Muscle of leg (tissue), 11 donors: ENCODE data around the gene EIF4EBP3. TPM values are rescaled to one million over a fixed set of nuclear protein-coding genes. Genes with fewer than 3 reads are reported as not detected.
"Not testable (repeated sequence)": the region's sequence is repeated elsewhere in the genome, so short reads cannot be mapped to it uniquely, and the experiment has no call there.

Experiments
- DNase-seq: peaks from one replicate; pipeline ENCODE4 v3.0.0; 2013
- H3K27ac ChIP-seq: one replicate; pipeline ENCODE4 v1.5.1; 2013; ENCODE audit warnings: mild to moderate bottlenecking, low read length, control low read depth
- H3K27me3 ChIP-seq: one replicate; pipeline ENCODE4 v1.6.1; 2013; ENCODE audit warnings: low read length; ENCODE audit not compliant: control insufficient read depth, insufficient read depth
- H3K36me3 ChIP-seq: one replicate; pipeline ENCODE4 v1.6.1; 2013; ENCODE audit warnings: low read length; ENCODE audit not compliant: control insufficient read depth, insufficient read depth
- H3K4me1 ChIP-seq: one replicate; pipeline ENCODE4 v1.6.1; 2013; ENCODE audit warnings: low read length; ENCODE audit not compliant: control insufficient read depth, insufficient read depth
- H3K4me3 ChIP-seq: one replicate; pipeline ENCODE4 v1.5.1; 2013; ENCODE audit warnings: low read length, control low read depth
- H3K9me3 ChIP-seq: replicated peaks from 2 replicates; pipeline ENCODE4 v1.6.1; 2013; ENCODE audit warnings: low read depth, low read length; ENCODE audit not compliant: control insufficient read depth
- WGBS: methylation state at CpG from one replicate; pipeline ENCODE4 v1.1.5; 2013; ENCODE audit warnings: missing lambda C conversion rate; ENCODE audit not compliant: insufficient coverage; 5-methylcytosine and 5-hydroxymethylcytosine counted together
- polyA plus RNA-seq, 8 donors: library from polyadenylated mRNA; unstranded; fragments of 120-200 nt; gene quantifications; one replicate each; pipeline versions ENCODE4 v1.2.1 to v1.2.3, GENCODE V29; 2013; ENCODE audit warnings: inconsistent platforms in 1 of 8, low replicate concordance in 1 of 8; ENCODE audit not compliant: insufficient read length in 8 of 8, insufficient read depth in 1 of 8
- total RNA-seq: library from RNA; stranded (reverse); fragments of 120-200 nt; gene quantifications from one replicate; pipeline ENCODE4 v1.2.4, GENCODE V29; 2013

The EIF4EBP3 gene
- total and polyA plus RNA-seq, 9 donors: 2.6 to 13.7 (median 6.3) TPM

DNA sequence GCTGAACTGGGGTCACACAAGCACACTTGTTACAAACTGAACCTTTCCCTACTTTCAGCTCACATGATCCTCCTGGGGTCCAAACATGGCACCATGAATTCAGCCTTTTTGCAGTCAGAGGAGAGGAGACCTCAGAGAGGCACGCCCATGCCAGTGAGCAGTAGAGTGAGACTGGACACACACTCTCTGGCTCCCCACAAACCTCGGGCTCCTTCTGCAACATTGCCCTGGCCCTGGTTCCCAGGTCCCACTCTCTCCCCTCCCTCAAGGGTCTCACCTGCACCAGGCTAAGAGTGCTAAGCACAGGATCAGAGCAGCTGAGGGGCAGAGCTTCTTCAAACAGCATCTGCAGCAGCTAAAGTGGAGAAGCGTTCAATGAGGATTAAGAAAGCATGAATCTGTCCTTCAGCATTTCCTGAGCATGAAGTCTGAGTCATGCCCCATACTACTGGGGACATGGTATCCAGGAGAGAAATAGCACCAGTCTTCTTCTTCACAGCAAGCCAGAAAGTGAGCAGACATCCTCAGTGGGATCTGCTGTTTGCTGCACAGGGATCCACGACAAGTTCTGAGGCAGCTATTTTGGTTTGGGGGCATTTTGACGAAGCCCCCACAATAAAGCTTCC lies 44.4 kb downstream of the EIF4EBP3 start:
- Histone ChIP-seq H3K4me1 (no peaks in the 10 kb centered on the region), H3K4me3 (no peak overlapping the region), H3K36me3 (no peaks in the 10 kb centered on the region), H3K9me3 (no peaks in the 10 kb centered on the region), H3K27ac (no peak overlapping the region), H3K27me3 (no peaks in the 10 kb centered on the region)
- 70% methylated on average over 3 of the region's 5 CpGs for WGBS
- DNase-seq: no peak

DNA sequence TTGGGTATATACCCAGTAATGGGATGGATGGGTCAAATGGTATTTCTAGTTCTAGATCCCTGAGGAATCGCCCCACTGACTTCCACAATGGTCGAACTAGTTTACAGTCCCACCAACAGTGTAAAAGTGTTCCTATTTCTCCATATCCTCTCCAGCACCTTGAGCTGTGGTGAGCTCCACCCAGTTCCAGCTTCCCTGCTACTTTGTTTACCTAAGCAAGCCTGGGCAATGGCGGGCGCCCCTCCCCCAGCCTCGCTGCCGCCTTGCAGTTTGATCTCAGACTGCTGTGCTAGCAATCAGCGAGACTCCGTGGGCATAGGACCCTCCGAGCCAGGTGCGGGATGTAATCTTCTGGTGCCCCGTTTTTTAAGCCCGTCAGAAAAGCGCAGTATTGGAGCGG lies 45.6 kb downstream of the EIF4EBP3 start:
- H3K36me3 ChIP-seq, H3K27ac ChIP-seq, H3K4me3 ChIP-seq, H3K9me3 ChIP-seq, H3K27me3 ChIP-seq, DNase-seq, H3K4me1 ChIP-seq: not testable (repeated sequence)
- WGBS: 73% methylated on average over 7 of the region's 14 CpGs

DNA sequence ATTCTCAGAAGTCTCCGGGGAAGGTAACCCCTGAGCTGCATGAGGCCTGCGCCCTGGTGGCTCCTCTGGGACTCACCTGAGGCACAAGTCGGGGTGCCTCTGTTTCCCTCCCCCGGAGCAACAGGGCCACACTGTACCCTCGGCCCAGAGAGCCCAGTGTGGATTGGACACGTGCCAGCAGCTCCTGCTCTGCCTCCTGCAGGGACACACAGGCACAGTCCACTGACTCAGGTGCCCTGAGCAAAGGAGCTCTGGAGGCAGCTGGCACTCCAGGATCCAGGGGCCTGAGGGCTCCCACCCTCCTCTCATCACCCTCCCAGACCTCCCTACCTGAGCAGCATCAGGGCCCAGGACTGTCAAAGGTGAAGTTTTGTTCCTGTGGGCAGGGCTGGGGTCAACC lies 46.7 kb downstream of the EIF4EBP3 start:
- Histone ChIP-seq H3K4me1 (no peaks in the 10 kb centered on the region), H3K9me3 (no peaks in the 10 kb centered on the region), H3K27ac (no peak overlapping the region), H3K27me3 (no peaks in the 10 kb centered on the region), H3K4me3 (no peak overlapping the region), H3K36me3 (no peaks in the 10 kb centered on the region)
- 83% methylated on average over 6 of the region's 6 CpGs for WGBS
- no peak for DNase-seq

DNA sequence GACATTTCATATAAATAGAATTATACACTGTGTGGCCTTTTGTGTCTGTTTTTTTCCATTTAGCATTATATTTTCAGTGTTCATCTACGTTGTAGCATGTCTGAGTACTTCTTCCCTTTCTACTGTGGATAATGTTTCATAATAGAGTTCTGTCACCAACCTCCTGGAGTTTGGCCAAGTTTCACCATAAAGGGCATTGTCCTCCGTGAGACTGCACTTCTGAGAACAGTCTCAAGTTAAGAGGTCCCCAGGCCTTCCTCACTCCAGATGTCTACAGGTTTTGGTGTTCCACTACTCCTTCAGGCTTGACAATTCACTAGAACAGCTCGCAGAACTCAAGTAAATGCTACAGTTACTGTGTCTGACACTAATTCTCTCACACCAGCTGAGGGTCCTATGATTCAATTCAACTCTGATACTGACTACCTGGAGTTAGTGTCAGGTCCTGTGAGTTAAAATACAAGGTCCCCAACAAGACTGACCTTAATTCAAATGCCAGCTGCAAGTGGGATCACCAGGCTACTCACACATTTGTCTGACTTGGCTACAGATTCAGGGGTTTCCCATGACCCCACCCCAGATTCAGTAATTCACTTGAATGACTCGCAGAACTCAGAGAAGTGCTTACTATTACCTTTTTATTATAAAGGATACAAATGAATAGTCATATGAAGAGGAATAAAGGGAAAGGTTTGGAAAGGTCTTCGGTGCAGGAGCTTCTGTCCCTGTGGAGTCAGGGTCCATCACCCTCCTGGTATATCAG lies 48.3 kb downstream of the EIF4EBP3 start:
- WGBS: 44% methylated on average over 2 of the region's 5 CpGs
- Histone ChIP-seq H3K36me3 (no peaks in the 10 kb centered on the region), H3K27ac (no peak overlapping the region), H3K4me3 (no peak overlapping the region), H3K9me3 (no peaks in the 10 kb centered on the region), H3K4me1 (no peaks in the 10 kb centered on the region), H3K27me3 (no peaks in the 10 kb centered on the region)
- peak; percentile 73 for DNase-seq

DNA sequence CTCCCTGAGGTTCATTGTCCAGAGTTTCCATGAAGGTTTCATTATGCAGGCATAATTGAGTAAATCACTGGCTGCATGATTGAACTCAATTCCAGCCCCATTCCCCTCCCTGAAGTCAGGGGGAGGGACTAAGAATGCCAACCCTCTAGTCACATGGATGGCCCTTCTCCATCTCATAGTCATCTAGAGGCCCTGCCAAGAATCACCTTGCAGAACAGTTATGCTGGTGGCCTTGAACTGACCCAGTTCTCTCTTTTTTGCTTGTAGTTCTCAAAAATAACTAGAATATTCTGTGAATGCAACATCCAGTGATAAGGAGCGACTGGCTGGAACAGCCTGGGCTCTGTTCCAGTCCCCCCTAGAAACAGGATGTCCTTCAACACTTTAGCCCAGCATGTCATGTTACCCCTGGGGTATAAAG lies 48.9 kb downstream of the EIF4EBP3 start:
- H3K36me3 ChIP-seq: no peaks in the 10 kb centered on the region
- WGBS: 82% methylated on average over 1 of the region's 1 CpG

DNA sequence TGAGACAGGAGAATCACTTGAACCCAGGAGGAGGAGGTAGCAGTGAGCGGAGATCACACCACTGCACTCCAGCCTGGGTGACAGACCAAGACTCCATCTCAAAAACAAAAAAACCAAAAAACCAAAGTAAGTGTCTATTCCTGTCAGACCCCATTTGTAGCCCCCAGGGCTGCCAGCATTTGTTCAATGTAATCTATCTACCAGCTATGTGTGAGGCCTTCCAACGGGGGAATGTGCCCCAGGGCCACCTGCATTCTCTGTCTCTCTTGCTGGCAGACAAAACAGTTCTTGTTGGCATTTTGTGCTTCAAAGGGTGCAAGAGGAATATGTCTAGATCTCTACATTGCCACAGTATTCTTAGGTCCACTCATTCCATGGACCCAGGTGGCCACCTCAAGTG lies 51.4 kb downstream of the EIF4EBP3 start:
- Histone ChIP-seq H3K4me1 (no peaks in the 10 kb centered on the region), H3K27ac (no peak overlapping the region), H3K36me3 (no peaks in the 10 kb centered on the region), H3K9me3 (no peaks in the 10 kb centered on the region), H3K4me3 (no peak overlapping the region), H3K27me3 (no peaks in the 10 kb centered on the region)
- no peak for DNase-seq
- no CpG with 5 or more reads among the region's 2 CpGs for WGBS

More for the DNA sequence above, 48.9 kb downstream of the EIF4EBP3 start:
- Histone ChIP-seq H3K27me3 (no peaks in the 10 kb centered on the region), H3K4me3 (no peak overlapping the region), H3K4me1 (no peaks in the 10 kb centered on the region), H3K27ac (no peak overlapping the region), H3K9me3 (no peaks in the 10 kb centered on the region)
- DNase-seq: no peak

Other genes with a start within 250 kb of the EIF4EBP3 start
- gene PFDN1, start 244.6 kb upstream of the EIF4EBP3 start, total RNA-seq: 46.3 TPM
- 10 to 100 TPM; 64.8 to 94.4 (median 71.0) TPM for gene PFDN1, start 244.6 kb upstream of the EIF4EBP3 start, polyA plus RNA-seq
- 11.0 TPM for gene HBEGF, start 201.1 kb upstream of the EIF4EBP3 start, total RNA-seq
- gene HBEGF, start 201.1 kb upstream of the EIF4EBP3 start, polyA plus RNA-seq: 10 to 100 TPM; 10.0 to 27.0 (median 16.0) TPM
- 0.04 TPM for gene SLC4A9, start 187.5 kb upstream of the EIF4EBP3 start, total RNA-seq
- under 1 TPM in 3 of 8 donors, not detected in 5; 0.04 to 0.13 (median 0.07) TPM for gene SLC4A9, start 187.5 kb upstream of the EIF4EBP3 start, polyA plus RNA-seq
- 49.8 TPM for gene ANKHD1, start 145.8 kb upstream of the EIF4EBP3 start, total RNA-seq
- 10 to 100 TPM; 56.1 to 73.2 (median 59.6) TPM for gene ANKHD1, start 145.8 kb upstream of the EIF4EBP3 start, polyA plus RNA-seq
- gene SRA1, start 9.8 kb downstream of the EIF4EBP3 start, total RNA-seq: 21.1 TPM
- 10 to 100 TPM; 20.6 to 28.9 (median 21.4) TPM for gene SRA1, start 9.8 kb downstream of the EIF4EBP3 start, polyA plus RNA-seq
- 13.7 TPM for gene APBB3, start 16.9 kb downstream of the EIF4EBP3 start, total RNA-seq
- gene APBB3, start 16.9 kb downstream of the EIF4EBP3 start, polyA plus RNA-seq: 10 to 100 TPM; 15.5 to 35.0 (median 24.9) TPM
- 10.1 TPM for gene SLC35A4, start 17.2 kb downstream of the EIF4EBP3 start, total RNA-seq
- gene SLC35A4, start 17.2 kb downstream of the EIF4EBP3 start, polyA plus RNA-seq: 10 to 100 TPM; 51.4 to 71.8 (median 63.1) TPM
- 32.1 TPM for gene CD14, start 85.5 kb downstream of the EIF4EBP3 start, total RNA-seq
- 10 to 100 TPM; 21.0 to 32.8 (median 28.4) TPM for gene CD14, start 85.5 kb downstream of the EIF4EBP3 start, polyA plus RNA-seq
- 5.6 TPM for gene TMCO6, start 91.8 kb downstream of the EIF4EBP3 start, total RNA-seq
- 10 to 100 TPM in 2 of 8 donors, 1 to 10 TPM in 6; 7.0 to 11.8 (median 8.7) TPM for gene TMCO6, start 91.8 kb downstream of the EIF4EBP3 start, polyA plus RNA-seq
- gene NDUFA2, start 100.0 kb downstream of the EIF4EBP3 start, total RNA-seq: 66.3 TPM
- 10 to 100 TPM; 57.9 to 76.0 (median 67.2) TPM for gene NDUFA2, start 100.0 kb downstream of the EIF4EBP3 start, polyA plus RNA-seq
- gene IK, start 100.2 kb downstream of the EIF4EBP3 start, total RNA-seq: 63.6 TPM
- gene IK, start 100.2 kb downstream of the EIF4EBP3 start, polyA plus RNA-seq: 100 to 1,000 TPM in 5 of 8 donors, 10 to 100 TPM in 3; 85.1 to 124 (median 109) TPM
- 9.9 TPM for gene WDR55, start 117.2 kb downstream of the EIF4EBP3 start, total RNA-seq
- gene WDR55, start 117.2 kb downstream of the EIF4EBP3 start, polyA plus RNA-seq: 10 to 100 TPM; 11.5 to 16.0 (median 13.9) TPM
- 0.31 TPM for gene DND1, start 125.9 kb downstream of the EIF4EBP3 start, total RNA-seq
- gene DND1, start 125.9 kb downstream of the EIF4EBP3 start, polyA plus RNA-seq: under 1 TPM in 4 of 8 donors, not detected in 4; 0.12 to 0.32 (median 0.22) TPM
- gene HARS1, start 143.7 kb downstream of the EIF4EBP3 start, total RNA-seq: 41.4 TPM
- 10 to 100 TPM; 47.0 to 54.0 (median 51.0) TPM for gene HARS1, start 143.7 kb downstream of the EIF4EBP3 start, polyA plus RNA-seq
- 23.5 TPM for gene HARS2, start 143.8 kb downstream of the EIF4EBP3 start, total RNA-seq
- gene HARS2, start 143.8 kb downstream of the EIF4EBP3 start, polyA plus RNA-seq: 10 to 100 TPM; 21.8 to 29.5 (median 25.3) TPM
- 68.5 TPM for gene ZMAT2, start 152.8 kb downstream of the EIF4EBP3 start, total RNA-seq
- gene ZMAT2, start 152.8 kb downstream of the EIF4EBP3 start, polyA plus RNA-seq: 100 to 1,000 TPM in 1 of 8 donors, 10 to 100 TPM in 7; 78.9 to 104 (median 90.5) TPM
- gene PCDHA1, start 238.5 kb downstream of the EIF4EBP3 start, total RNA-seq: 0.04 TPM
- gene PCDHA1, start 238.5 kb downstream of the EIF4EBP3 start, polyA plus RNA-seq: under 1 TPM in 4 of 8 donors, not detected in 4; 0.04 to 0.09 (median 0.06) TPM
- gene PCDHA2, start 247.2 kb downstream of the EIF4EBP3 start, total RNA-seq: 0.04 TPM
- gene PCDHA2, start 247.2 kb downstream of the EIF4EBP3 start, polyA plus RNA-seq: under 1 TPM in 5 of 8 donors, not detected in 3; 0.03 to 0.13 (median 0.05) TPM